ENCODE results near the gene ADAMTS17.

GRCh38 chr15:100254285-100254684 is 87.5 kb downstream of the ADAMTS17 start:
- TF ChIP-seq POLR2A (IDR thresholded peaks at IDR 0.05; ENCODE audit: low read depth, low read length): no peak
- no peak for TF ChIP-seq TAF1 (IDR thresholded peaks at IDR 0.05; ENCODE audit: borderline replicate concordance, low read depth, low read length)
